ENCODE data around the gene BBS2.

The BBS2 gene

DNA sequence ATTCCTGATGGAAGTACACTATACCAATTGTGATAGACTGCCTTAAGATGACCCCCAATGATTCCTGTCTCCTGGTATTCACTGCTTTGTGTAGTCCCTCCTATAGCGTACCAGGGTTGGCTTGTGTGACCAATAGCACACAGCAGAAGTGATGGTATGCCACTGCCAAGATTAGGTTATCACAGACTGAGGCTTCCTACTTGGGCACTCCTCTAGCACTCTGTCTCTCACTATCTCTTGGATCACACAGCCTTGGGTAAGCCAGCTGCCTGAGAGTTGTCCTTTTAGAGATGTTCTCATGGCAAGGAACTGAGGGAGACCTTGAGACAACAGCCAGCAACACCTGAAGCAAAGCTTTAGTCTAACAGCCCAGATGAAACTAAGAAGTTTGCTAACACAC is 81.8 kb downstream of the BBS2 start:
- DNase-seq (ENCODE audit: low read depth), result no peak
- H3K4me3 ChIP-seq (ENCODE audit: low read depth, low read length), result no peak overlapping the region
- TF ChIP-seq CTCF (IDR thresholded peaks at IDR 0.05; ENCODE audit: control insufficient read depth, extremely low read depth, insufficient read depth), result no peak

DNA sequence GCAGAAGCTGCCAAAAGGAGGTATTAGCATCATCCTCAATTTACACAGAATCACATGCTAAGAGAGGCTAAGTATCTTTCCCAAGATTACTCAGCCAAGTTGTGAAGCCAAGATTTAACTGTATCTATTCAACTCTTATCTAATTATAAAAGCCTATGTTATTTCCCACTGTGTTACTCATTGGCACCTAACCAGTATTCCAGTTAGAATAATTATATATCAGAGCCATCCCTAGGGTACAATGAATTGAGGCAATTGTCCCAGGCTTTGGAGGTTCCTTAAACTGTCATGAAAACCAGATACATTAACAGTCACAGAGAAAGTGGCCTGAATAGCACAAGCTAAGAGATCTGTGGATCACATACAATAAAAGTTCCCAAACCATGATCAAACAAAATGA is 83.6 kb downstream of the BBS2 start:
- H3K4me3 ChIP-seq (ENCODE audit: low read depth, low read length), result no peak overlapping the region
- no peak for DNase-seq (ENCODE audit: low read depth)
- no peak for TF ChIP-seq CTCF (IDR thresholded peaks at IDR 0.05; ENCODE audit: control insufficient read depth, extremely low read depth, insufficient read depth)

All from LNCaP clone FGC (cell line).